HCT116 (cell line): Measurements from ENCODE around the gene UPP2. TPM values are rescaled to one million over a fixed set of nuclear protein-coding genes. Genes with fewer than 3 reads are reported as not detected.

ENCODE experiments used
- ATAC-seq: fragments of 200-7000 bp; cut with Tn5 transposase; 2 replicates; pipeline ENCODE4 v1.9.1; 2020; ENCODE audit warnings: mild to moderate bottlenecking, moderate library complexity
- BruUV-seq: library from RNA; stranded (reverse); fragments of 400-500 nt; replicated peaks from 2 replicates; lab custom pipeline; 2021; lab: Mats Ljungman, UMichigan
- CTCF ChIA-PET: fragments of 300-600 bp; sonication (Branson Sonifier 250); formaldehyde crosslinking; loops from one replicate; lab custom pipeline; 2021; ENCODE audit warnings: antibody characterized with exemption; lab: Charles Lee
- POLR2A ChIA-PET: fragments of 300-600, 350-600 bp; sonication (Branson Sonifier 250); formaldehyde crosslinking; loops from one replicate; lab custom pipeline; 2021; ENCODE audit warnings: antibody characterized with exemption; lab: Charles Lee
- RAD21 ChIA-PET, 2 experiments: fragments of 300-600 bp; sonication (Branson Sonifier 250); formaldehyde crosslinking; loops; one replicate each; lab custom pipeline; 2023; ENCODE audit warnings: low total read pairs in 2 of 2; ENCODE audit not compliant: uncharacterized antibody in 2 of 2, unreplicated experiment in 2 of 2, low non-redundant PET in 1 of 2; lab: Charles Lee
- DNase-seq: peaks from one replicate; pipeline ENCODE4 v3.0.0-alpha.2; 2010; ENCODE audit warnings: low read depth, low spot score
- H2AFZ ChIP-seq: fragments of 200-600 bp; shearing (Covaris generic), sonication (generic); 2 replicates; pipeline ENCODE4 v1.6.1; 2017; ENCODE audit warnings: low read depth, mixed run types, mixed read lengths, antibody characterized with exemption, low read length; ENCODE audit not compliant: poor library complexity, severe bottlenecking
- H3K27ac ChIP-seq: 2 replicates; pipeline ENCODE4 v1.5.1; 2012; ENCODE audit warnings: low read depth, low read length
- H3K27me3 ChIP-seq: fragments of 200-600 bp; sonication (generic); 2 replicates; pipeline ENCODE4 v1.6.1; 2016; ENCODE audit warnings: mixed run types, low read length, mixed read lengths; ENCODE audit not compliant: insufficient read depth
- H3K36me3 ChIP-seq, 2 experiments: fragments of 200-500 bp in 1 of 2; fragments of 200-600 bp in 1 of 2; sonication (Bioruptor generic) in 1 of 2; sonication (generic) in 1 of 2; 2 replicates each; pipeline versions ENCODE4 v1.5.1 to v1.6.1; 2014 to 2016; ENCODE audit warnings: low read length in 2 of 2, inconsistent platforms in 1 of 2, mixed read lengths in 1 of 2, mixed run types in 1 of 2; ENCODE audit not compliant: insufficient read depth in 2 of 2, control insufficient read depth in 1 of 2
- H3K4me1 ChIP-seq, 2 experiments: fragments of 200-600 bp in 1 of 2; sonication (generic) in 1 of 2; 2 replicates each; pipeline versions ENCODE4 v1.5.1 to v1.6.1; 2012 to 2017; ENCODE audit warnings: low read length in 2 of 2, inconsistent platforms in 1 of 2, mild to moderate bottlenecking in 1 of 2, mixed read lengths in 1 of 2, mixed run types in 1 of 2, moderate library complexity in 1 of 2; ENCODE audit not compliant: insufficient read depth in 2 of 2, control insufficient read depth in 1 of 2
- H3K4me2 ChIP-seq: fragments of 200-600 bp; sonication (generic); 2 replicates; pipeline ENCODE4 v1.6.1; 2017; ENCODE audit warnings: mixed run types, low read length, mixed read lengths
- H3K4me3 ChIP-seq, 2 experiments: fragments of 200-600 bp in 1 of 2; sonication (generic) in 1 of 2; replicated peaks in 1 of 2; 2 replicates each; pipeline ENCODE4 v1.5.1; 2011 to 2016; ENCODE audit warnings: low read length in 2 of 2, control low read depth in 1 of 2, low read depth in 1 of 2, mild to moderate bottlenecking in 1 of 2, mixed read lengths in 1 of 2, mixed run types in 1 of 2
- H3K79me2 ChIP-seq: fragments of 200-600 bp; sonication (generic); 2 replicates; pipeline ENCODE4 v1.6.1; 2017; ENCODE audit warnings: mild to moderate bottlenecking, mixed run types, low read length, moderate library complexity, mixed read lengths; ENCODE audit not compliant: insufficient read depth
- H3K9ac ChIP-seq: fragments of 200-600 bp; sonication (generic); 2 replicates; pipeline ENCODE4 v1.6.1; 2016; ENCODE audit warnings: low read length, mixed read lengths
- H3K9me2 ChIP-seq: fragments of 200-600 bp; sonication (generic), shearing (Covaris generic); 2 replicates; pipeline ENCODE4 v1.6.1; 2017; ENCODE audit warnings: mixed run types, mild to moderate bottlenecking, moderate library complexity; ENCODE audit not compliant: insufficient read depth
- H3K9me3 ChIP-seq, 2 experiments: fragments of 200-500 bp in 1 of 2; fragments of 200-600 bp in 1 of 2; sonication (Bioruptor generic) in 1 of 2; sonication (generic) in 1 of 2; 2 replicates each; pipeline ENCODE4 v1.6.1; 2014 to 2017; ENCODE audit warnings: low read length in 2 of 2, mixed read lengths in 2 of 2, inconsistent platforms in 1 of 2, low read depth in 1 of 2, mild to moderate bottlenecking in 1 of 2, mixed run types in 1 of 2, moderate library complexity in 1 of 2; ENCODE audit not compliant: control insufficient read depth in 1 of 2, insufficient read depth in 1 of 2
- H4K20me1 ChIP-seq: fragments of 200-600 bp; sonication (generic), shearing (Covaris generic); 2 replicates; pipeline ENCODE4 v1.6.1; 2017; ENCODE audit warnings: mixed run types, mild to moderate bottlenecking, moderate library complexity; ENCODE audit not compliant: insufficient read depth
- CBX3 ChIP-seq: IDR thresholded peaks from 2 replicates; pipeline ENCODE4 v1.6.1; 2012; ENCODE audit warnings: low read depth
- CEBPB ChIP-seq: IDR thresholded peaks from 2 replicates; pipeline ENCODE4 v1.6.1; 2012; ENCODE audit warnings: low read depth
- ELF1 ChIP-seq: IDR thresholded peaks from 2 replicates; pipeline ENCODE4 v1.6.1; 2012; ENCODE audit warnings: low read depth, borderline replicate concordance
- EZH2 ChIP-seq: fragments of 200-600 bp; sonication (generic); IDR thresholded peaks from 2 replicates; pipeline ENCODE4 v1.6.1; 2017; ENCODE audit warnings: antibody characterized with exemption, mixed run types
- EZH2phosphoT487 ChIP-seq: fragments of 200-600 bp; IDR thresholded peaks from 2 replicates; pipeline ENCODE4 v1.6.1; 2018; ENCODE audit warnings: antibody characterized with exemption, borderline replicate concordance
- FOSL1 ChIP-seq: IDR thresholded peaks from 2 replicates; pipeline ENCODE4 v1.6.1; 2012; ENCODE audit warnings: low read depth
- JUND ChIP-seq: IDR thresholded peaks from 2 replicates; pipeline ENCODE4 v1.6.1; 2012
- POLR2A ChIP-seq: IDR thresholded peaks from 2 replicates; pipeline ENCODE4 v1.7.0; 2011; ENCODE audit warnings: borderline replicate concordance; ENCODE audit not compliant: insufficient read depth, insufficient read length; ENCODE audit errors: extremely low read depth
- SIN3A ChIP-seq: IDR thresholded peaks from 2 replicates; pipeline ENCODE4 v1.6.1; 2012; ENCODE audit warnings: low read depth
- TCF7L2 ChIP-seq: IDR thresholded peaks from 2 replicates; pipeline ENCODE4 v1.7.0; 2011; ENCODE audit warnings: borderline replicate concordance, inconsistent platforms; ENCODE audit not compliant: insufficient read depth, insufficient read length; ENCODE audit errors: extremely low read depth
- YY1 ChIP-seq: IDR thresholded peaks from 2 replicates; pipeline ENCODE4 v1.6.1; 2011; ENCODE audit warnings: low read length, low read depth, moderate library complexity, mild to moderate bottlenecking; ENCODE audit not compliant: insufficient replicate concordance; ENCODE audit errors: extremely low read depth
- ZFX ChIP-seq: fragments of 450-650 bp; IDR thresholded peaks from 2 replicates; pipeline ENCODE4 v1.6.1; 2017
- ZNF274 ChIP-seq: fragments of 200-500 bp; sonication (Bioruptor generic); IDR thresholded peaks from 2 replicates; pipeline ENCODE4 v1.6.1; 2014; ENCODE audit warnings: mild to moderate bottlenecking, low read depth, low read length, inconsistent platforms
- intact Hi-C: fragments of 100-400 bp; cut with micrococcal nuclease; formaldehyde crosslinking; loops from 2 replicates; pipeline ENCODE4 v1.10.0; 2022
- total RNA-seq: library from RNA; stranded (reverse); gene quantifications from one replicate; pipeline ENCODE4 v1.2.1, GENCODE V29; 2021; ENCODE audit not compliant: unreplicated experiment
- TF ChIP-seq, protein P1 (sequence below): IDR thresholded peaks from 2 replicates; pipeline ENCODE4 v1.6.1; 2012; ENCODE audit warnings: low read depth
- TF ChIP-seq, protein P2 (sequence below): IDR thresholded peaks from 2 replicates; pipeline ENCODE4 v1.6.1; 2012

The UPP2 gene
- total RNA-seq, 1 experiment from 2014 or later, result not detected

DNA sequence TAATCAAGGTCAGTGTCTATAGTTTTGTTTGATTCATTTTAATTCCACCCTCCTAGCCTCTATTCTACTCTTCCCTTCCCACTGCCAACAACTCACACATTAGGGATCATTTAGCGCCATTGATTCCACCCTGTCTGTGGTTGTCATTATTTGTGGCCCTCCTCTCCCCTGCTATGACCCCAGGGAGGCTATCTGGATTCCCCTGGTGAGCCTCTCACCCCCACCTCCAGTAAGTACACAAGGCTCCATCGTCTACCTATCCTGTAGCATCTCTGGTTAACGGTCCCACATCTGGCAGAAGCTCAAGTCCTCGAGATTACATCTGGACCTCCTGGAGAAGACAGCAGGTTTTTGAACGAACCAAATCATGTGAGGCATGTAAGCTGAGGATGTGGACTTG, 27.4 kb downstream of the UPP2 start:
- H3K79me2 ChIP-seq, result no peaks in the 10 kb centered on the region
- ChIA-PET RAD21 (no interaction called here), CTCF (no interaction called here), POLR2A (no interaction called here)
- no peaks in the 10 kb centered on the region for H3K36me3 ChIP-seq
- H3K4me1 ChIP-seq, result peaks cover 2 to 3% of the 10 kb centered on the region in 2 experiments; a peak in 2 of 4 replicates
- H4K20me1 ChIP-seq, result no peaks in the 10 kb centered on the region
- ATAC-seq, result no peak
- DNase-seq, result no peak
- no TSS peak for BruUV-seq
- H3K9ac ChIP-seq, result no peak overlapping the region
- H3K4me3 ChIP-seq, result no peak overlapping the region
- TF ChIP-seq POLR2A, result no peak
- no peak for TF ChIP-seq CBX3
- no peak for TF ChIP-seq ZNF274
- no peak for TF ChIP-seq ELF1
- TF ChIP-seq FOSL1, result no peak
- TF ChIP-seq SIN3A, result no peak
- no peak for TF ChIP-seq ZFX
- no peak for TF ChIP-seq EZH2phosphoT487
- TF ChIP-seq, protein P1, sequence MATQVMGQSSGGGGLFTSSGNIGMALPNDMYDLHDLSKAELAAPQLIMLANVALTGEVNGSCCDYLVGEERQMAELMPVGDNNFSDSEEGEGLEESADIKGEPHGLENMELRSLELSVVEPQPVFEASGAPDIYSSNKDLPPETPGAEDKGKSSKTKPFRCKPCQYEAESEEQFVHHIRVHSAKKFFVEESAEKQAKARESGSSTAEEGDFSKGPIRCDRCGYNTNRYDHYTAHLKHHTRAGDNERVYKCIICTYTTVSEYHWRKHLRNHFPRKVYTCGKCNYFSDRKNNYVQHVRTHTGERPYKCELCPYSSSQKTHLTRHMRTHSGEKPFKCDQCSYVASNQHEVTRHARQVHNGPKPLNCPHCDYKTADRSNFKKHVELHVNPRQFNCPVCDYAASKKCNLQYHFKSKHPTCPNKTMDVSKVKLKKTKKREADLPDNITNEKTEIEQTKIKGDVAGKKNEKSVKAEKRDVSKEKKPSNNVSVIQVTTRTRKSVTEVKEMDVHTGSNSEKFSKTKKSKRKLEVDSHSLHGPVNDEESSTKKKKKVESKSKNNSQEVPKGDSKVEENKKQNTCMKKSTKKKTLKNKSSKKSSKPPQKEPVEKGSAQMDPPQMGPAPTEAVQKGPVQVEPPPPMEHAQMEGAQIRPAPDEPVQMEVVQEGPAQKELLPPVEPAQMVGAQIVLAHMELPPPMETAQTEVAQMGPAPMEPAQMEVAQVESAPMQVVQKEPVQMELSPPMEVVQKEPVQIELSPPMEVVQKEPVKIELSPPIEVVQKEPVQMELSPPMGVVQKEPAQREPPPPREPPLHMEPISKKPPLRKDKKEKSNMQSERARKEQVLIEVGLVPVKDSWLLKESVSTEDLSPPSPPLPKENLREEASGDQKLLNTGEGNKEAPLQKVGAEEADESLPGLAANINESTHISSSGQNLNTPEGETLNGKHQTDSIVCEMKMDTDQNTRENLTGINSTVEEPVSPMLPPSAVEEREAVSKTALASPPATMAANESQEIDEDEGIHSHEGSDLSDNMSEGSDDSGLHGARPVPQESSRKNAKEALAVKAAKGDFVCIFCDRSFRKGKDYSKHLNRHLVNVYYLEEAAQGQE, result no peak
- TF ChIP-seq JUND, result no peak
- TF ChIP-seq, protein P2, sequence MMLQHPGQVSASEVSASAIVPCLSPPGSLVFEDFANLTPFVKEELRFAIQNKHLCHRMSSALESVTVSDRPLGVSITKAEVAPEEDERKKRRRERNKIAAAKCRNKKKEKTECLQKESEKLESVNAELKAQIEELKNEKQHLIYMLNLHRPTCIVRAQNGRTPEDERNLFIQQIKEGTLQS, result no peak
- no peak for TF ChIP-seq YY1
- TF ChIP-seq EZH2, result no peak
- no peak for TF ChIP-seq CEBPB
- TF ChIP-seq TCF7L2, result no peak
- no peak overlapping the region for H2AFZ ChIP-seq
- no peak overlapping the region for H3K27ac ChIP-seq
- H3K9me3 ChIP-seq, result no peaks in the 10 kb centered on the region
- H3K9me2 ChIP-seq, result no peaks in the 10 kb centered on the region
- no peak overlapping the region for H3K4me2 ChIP-seq
- intact Hi-C loops, result no loop called here
- no peaks in the 10 kb centered on the region for H3K27me3 ChIP-seq
